Measurements from ENCODE around the gene PTPRF.

Gene PTPRF

GRCh38 chr1:43584204-43584603 lies 53.5 kb downstream of the PTPRF start:
- DNase-seq = no peak

- DNase-seq = no peak
These were observed 54.9 kb downstream of the PTPRF start for GRCh38 chr1:43585557-43585956.

GRCh38 chr1:43586136-43586731 lies 55.6 kb downstream of the PTPRF start:
- no peak for DNase-seq

- no peak for DNase-seq
These were observed 56.3 kb downstream of the PTPRF start for GRCh38 chr1:43587001-43587400.

- peak in 1 of 2 donors; percentile 55 for DNase-seq
These were observed 56.9 kb downstream of the PTPRF start for GRCh38 chr1:43587594-43587993.

GRCh38 chr1:43588592-43588991 lies 57.9 kb downstream of the PTPRF start:
- no peak for DNase-seq

GRCh38 chr1:43590388-43590925 lies 59.8 kb downstream of the PTPRF start:
- DNase-seq = no peak

- DNase-seq = no peak
These were observed 60.5 kb downstream of the PTPRF start for GRCh38 chr1:43591181-43591580.

GRCh38 chr1:43592051-43592665 lies 61.5 kb downstream of the PTPRF start:
- no peak for DNase-seq

GRCh38 chr1:43592974-43593683 lies 62.4 kb downstream of the PTPRF start:
- no peak for DNase-seq

- no peak for DNase-seq
These were observed 65.9 kb downstream of the PTPRF start for GRCh38 chr1:43596579-43596978.

- DNase-seq = no peak
These were observed 66.3 kb downstream of the PTPRF start for GRCh38 chr1:43597028-43597427.

GRCh38 chr1:43597721-43598120 lies 67.0 kb downstream of the PTPRF start:
- DNase-seq = no peak

- no peak for DNase-seq
These were observed 67.9 kb downstream of the PTPRF start for GRCh38 chr1:43598622-43599021.

- DNase-seq = no peak
These were observed 69.6 kb downstream of the PTPRF start for GRCh38 chr1:43600033-43601020.

- DNase-seq = no peak
These were observed 72.3 kb downstream of the PTPRF start for GRCh38 chr1:43602990-43603389.

- DNase-seq = no peak
These were observed 73.5 kb downstream of the PTPRF start for GRCh38 chr1:43604192-43604591.

GRCh38 chr1:43605157-43605556 lies 74.5 kb downstream of the PTPRF start:
- no peak for DNase-seq

- DNase-seq = no peak
These were observed 75.1 kb downstream of the PTPRF start for GRCh38 chr1:43605766-43606165.

- DNase-seq = no peak
These were observed 75.9 kb downstream of the PTPRF start for GRCh38 chr1:43606624-43607023.

GRCh38 chr1:43608827-43609226 lies 78.1 kb downstream of the PTPRF start:
- no peak for DNase-seq

GRCh38 chr1:43610339-43610738 lies 79.7 kb downstream of the PTPRF start:
- no peak for DNase-seq

- DNase-seq = no peak
These were observed 81.3 kb downstream of the PTPRF start for GRCh38 chr1:43611950-43612349.
